Fibroblast of upper back skin (primary cell): ENCODE results near the gene NID1.
"Not testable (repeated sequence)": the region's sequence is repeated elsewhere in the genome, so short reads cannot be mapped to it uniquely, and the experiment has no call there.

Experiments
- DNase-seq: peaks from one replicate; pipeline ENCODE4 v3.0.0-alpha.2; 2013

NID1 gene

DNA sequence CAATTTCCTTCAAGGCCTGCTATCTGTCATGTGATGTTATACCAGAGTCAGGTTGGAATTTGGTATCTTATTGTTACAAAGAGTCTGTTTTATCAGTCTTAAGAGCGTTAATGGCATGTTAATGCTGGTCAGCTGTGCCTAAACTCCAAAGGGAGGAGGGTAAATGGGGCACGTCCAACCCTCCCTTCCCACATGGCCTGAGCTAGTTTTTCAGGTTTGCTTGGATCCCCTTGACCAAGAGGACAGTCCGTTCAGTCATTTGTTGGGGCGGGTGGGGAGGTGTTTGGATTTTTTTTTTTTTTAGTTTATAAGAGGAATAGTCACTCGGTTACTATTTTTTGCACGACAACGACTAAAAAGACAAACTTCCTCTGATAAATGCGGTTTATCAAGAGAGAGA, 134.3 kb downstream of the NID1 start:
- DNase-seq = no peak

DNA sequence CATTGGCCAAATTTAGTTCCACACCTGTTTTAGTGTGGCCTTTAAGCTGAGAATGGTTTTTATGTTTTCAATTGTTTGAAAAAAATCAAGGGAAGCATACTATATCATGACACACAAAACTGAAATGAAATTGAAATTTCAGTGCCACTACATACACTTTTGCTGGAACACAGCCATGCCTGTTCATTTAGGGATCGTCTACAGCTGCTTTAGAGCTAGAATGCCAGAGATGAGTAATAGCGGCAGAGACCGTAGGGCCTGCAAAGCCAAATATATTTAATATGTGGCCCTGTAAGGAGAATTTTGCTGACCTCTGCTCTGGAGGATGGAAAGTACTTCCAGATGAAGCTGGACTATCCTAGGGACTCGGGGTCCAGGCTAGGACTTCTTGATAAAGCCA, 135.7 kb downstream of the NID1 start:
- no peak for DNase-seq

DNA sequence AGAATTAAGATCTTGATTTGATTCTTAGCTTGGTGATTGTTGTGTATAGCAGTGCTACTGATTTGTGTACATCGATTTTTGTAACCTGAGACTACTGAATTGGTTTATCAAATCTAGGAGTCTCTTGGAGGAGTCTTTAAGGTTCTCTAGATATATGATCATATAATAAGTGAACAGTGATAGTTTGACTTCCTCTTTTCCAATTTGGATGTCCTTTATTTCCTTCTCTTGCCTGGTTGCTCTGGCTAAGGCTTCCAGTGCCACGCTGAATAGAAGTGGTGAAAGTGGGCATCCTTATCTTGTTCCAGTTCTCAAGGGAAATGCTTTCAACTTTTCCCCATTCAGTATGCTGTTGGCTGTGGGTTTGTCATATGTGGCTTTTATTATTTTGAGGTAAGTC, 136.7 kb downstream of the NID1 start:
- DNase-seq = no peak

DNA sequence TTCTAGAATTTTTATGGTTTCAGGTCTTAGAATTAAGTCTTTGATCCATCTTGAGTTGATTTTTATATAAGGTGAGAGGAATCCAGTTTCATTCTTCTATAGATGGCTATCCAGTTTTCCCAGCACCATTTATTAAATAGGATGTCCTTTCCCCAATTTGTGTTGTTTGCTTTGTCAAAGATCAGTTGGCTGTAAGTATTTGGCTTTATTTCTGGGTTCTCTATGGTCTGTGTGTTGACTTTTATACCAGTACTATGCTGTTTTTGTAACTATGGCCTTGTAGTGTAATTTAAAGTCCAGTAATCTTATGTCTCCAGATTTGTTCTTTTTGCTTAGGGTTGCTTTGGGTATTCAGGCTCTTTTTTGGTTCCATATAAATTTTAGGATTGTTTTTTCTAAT, 137.3 kb downstream of the NID1 start:
- not testable (repeated sequence) for DNase-seq
